ENCODE data around the gene EED.
A peak's percentile ranks its signal among the peaks of the same experiment; 100 is the strongest.

The EED gene

GRCh38 chr11:86244522-86245368, at the start of gene EED:
TSS of gene EED (plus strand) at chr11:86244753. CDS start at chr11:86245230, 477 bp downstream.
- no peaks in the 10 kb centered on the region for H3K36me3 ChIP-seq
- peak within 1 kb of the TSS; percentile 76 to 81 for H3K4me3 ChIP-seq
- peak within 1 kb of the TSS; percentile 94 to 96 for H3K27ac ChIP-seq
- no peaks in the 10 kb centered on the region for H3K27me3 ChIP-seq
- H3K9me3 ChIP-seq: no peaks in the 10 kb centered on the region
- intact Hi-C loops (cut with DNase I; ENCODE audit: low total_unique reads): loop anchor here (5.0 kb wide), 1 partner anchor 58 kb away; the partner anchor contains the start of gene HIKESHI
- DNase-seq: peak; percentile 91 to 97
- no peak for TF ChIP-seq CTCF (IDR thresholded peaks at IDR 0.05)
- peaks cover 0 to 32% (median 15%) of the 10 kb centered on the region in 4 donors for H3K4me1 ChIP-seq

GRCh38 chr11:86194998-86195397, 49.6 kb upstream of the EED start:
- intact Hi-C loops (cut with DNase I; ENCODE audit: low total_unique reads): loop anchor here (5.0 kb wide), 1 partner anchor 153 kb away; no protein-coding TSS in a partner anchor
- no peaks in the 10 kb centered on the region for H3K27me3 ChIP-seq
- no peak overlapping the region for H3K4me3 ChIP-seq
- DNase-seq: no peak
- no peaks in the 10 kb centered on the region for H3K36me3 ChIP-seq
- no peak overlapping the region for H3K27ac ChIP-seq
- H3K4me1 ChIP-seq: peaks cover 0 to 30% (median 5%) of the 10 kb centered on the region in 4 donors
- no peak for TF ChIP-seq CTCF (IDR thresholded peaks at IDR 0.05)
- no peaks in the 10 kb centered on the region for H3K9me3 ChIP-seq

GRCh38 chr11:86196085-86196696, 48.4 kb upstream of the EED start:
- intact Hi-C loops (cut with DNase I; ENCODE audit: low total_unique reads): no loop called here
- H3K4me1 ChIP-seq: peaks cover 0 to 32% (median 5%) of the 10 kb centered on the region in 4 donors
- no peak for DNase-seq
- H3K9me3 ChIP-seq: no peaks in the 10 kb centered on the region
- no peaks in the 10 kb centered on the region for H3K27me3 ChIP-seq
- H3K27ac ChIP-seq: no peak overlapping the region
- TF ChIP-seq CTCF (IDR thresholded peaks at IDR 0.05): no peak
- no peak overlapping the region for H3K4me3 ChIP-seq
- H3K36me3 ChIP-seq: no peaks in the 10 kb centered on the region

DNA sequence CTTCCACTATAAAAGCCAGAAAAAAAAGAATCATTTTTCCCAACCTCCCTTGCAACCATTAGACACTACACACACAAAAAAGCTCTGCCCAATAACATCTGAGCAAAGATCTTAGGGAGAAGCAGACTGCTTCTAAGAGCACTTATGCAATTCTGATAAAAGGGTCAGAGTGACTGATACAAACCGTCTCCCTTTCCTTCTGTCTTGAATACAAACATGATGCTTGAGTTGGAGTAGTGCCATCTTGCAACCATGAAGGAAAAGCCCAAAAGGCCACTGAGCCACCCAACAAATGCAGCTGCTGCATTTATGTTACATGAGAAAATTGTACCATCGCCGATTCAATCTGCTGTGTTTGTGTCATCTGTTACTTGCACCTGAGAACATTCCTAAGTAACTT, 47.6 kb upstream of the EED start:
- H3K4me1 ChIP-seq: peaks cover 0 to 33% (median 5%) of the 10 kb centered on the region in 4 donors
- TF ChIP-seq CTCF (IDR thresholded peaks at IDR 0.05): no peak
- no peaks in the 10 kb centered on the region for H3K27me3 ChIP-seq
- H3K9me3 ChIP-seq: no peaks in the 10 kb centered on the region
- no peak for DNase-seq
- H3K27ac ChIP-seq: no peak overlapping the region
- H3K36me3 ChIP-seq: no peaks in the 10 kb centered on the region
- intact Hi-C loops (cut with DNase I; ENCODE audit: low total_unique reads): no loop called here
- H3K4me3 ChIP-seq: no peak overlapping the region

GRCh38 chr11:86197448-86197847, 47.1 kb upstream of the EED start:
- DNase-seq: no peak
- Histone ChIP-seq H3K4me1 (peaks cover 0 to 38% (median 8%) of the 10 kb centered on the region in 4 donors), H3K27me3 (no peaks in the 10 kb centered on the region), H3K9me3 (no peaks in the 10 kb centered on the region), H3K27ac (no peak overlapping the region), H3K4me3 (no peak overlapping the region), H3K36me3 (no peaks in the 10 kb centered on the region)
- intact Hi-C loops (cut with DNase I; ENCODE audit: low total_unique reads): no loop called here
- no peak for TF ChIP-seq CTCF (IDR thresholded peaks at IDR 0.05)

Measured in tibial artery (tissue), 4 donors.